HG02870 (cell line): Measurements from ENCODE around the gene VILL.

Source experiments
- ATAC-seq: cut with Tn5 transposase; IDR thresholded peaks from one replicate; pipeline ENCODE4 v1.9.1; 2021; ENCODE audit warnings: mild to moderate bottlenecking, moderate library complexity; ENCODE audit not compliant: unreplicated experiment

The VILL gene

DNA sequence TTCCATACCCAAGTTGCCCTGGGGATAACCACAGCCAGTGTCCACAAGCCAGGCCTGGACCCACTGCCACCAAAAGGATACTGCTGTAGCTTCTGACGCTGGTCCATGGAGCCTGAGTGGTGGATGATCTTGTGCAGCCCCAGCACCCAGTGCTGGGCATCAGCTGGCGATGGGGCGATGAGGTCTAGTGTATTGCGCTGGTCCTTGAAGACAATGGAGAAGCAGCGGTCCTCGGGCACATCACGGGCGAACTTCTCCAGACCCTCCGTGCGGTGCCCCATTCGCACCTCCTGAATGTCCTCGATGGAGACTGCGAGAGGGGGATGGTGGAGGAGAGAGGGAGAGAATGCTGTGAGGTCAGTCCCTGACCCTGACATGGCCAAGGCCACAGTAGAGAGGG, 25.8 kb downstream of the VILL start:
- no peak for ATAC-seq

DNA sequence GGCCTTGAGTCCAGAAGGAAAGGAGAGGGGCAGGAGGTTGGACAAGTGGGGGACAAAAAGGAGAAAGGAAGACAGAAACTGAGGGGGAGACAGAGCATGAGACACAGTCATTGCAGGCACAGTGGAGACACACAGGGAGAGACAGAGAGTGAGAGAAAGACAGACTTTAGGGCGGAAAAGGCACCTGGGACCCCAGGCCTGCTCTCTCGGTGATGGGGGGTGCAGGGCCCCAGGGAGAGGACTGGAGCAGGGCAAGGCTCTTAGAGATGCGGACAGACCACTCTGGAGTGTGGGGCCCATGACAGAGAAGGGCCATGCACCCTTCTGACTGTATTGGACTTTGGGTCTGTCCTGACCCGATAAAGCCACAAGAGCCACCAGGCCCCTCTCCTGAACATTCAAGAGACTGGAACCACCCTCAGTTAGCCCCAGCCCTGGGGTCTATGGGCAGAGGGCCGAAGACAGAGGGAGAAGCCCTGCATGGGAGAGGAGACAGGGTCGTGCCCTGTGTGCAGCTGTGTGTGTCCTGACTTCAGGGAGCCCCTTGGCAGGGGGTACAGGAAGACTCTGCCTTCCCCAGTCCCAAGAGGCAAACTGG, 26.4 kb downstream of the VILL start:
- ATAC-seq = no peak

DNA sequence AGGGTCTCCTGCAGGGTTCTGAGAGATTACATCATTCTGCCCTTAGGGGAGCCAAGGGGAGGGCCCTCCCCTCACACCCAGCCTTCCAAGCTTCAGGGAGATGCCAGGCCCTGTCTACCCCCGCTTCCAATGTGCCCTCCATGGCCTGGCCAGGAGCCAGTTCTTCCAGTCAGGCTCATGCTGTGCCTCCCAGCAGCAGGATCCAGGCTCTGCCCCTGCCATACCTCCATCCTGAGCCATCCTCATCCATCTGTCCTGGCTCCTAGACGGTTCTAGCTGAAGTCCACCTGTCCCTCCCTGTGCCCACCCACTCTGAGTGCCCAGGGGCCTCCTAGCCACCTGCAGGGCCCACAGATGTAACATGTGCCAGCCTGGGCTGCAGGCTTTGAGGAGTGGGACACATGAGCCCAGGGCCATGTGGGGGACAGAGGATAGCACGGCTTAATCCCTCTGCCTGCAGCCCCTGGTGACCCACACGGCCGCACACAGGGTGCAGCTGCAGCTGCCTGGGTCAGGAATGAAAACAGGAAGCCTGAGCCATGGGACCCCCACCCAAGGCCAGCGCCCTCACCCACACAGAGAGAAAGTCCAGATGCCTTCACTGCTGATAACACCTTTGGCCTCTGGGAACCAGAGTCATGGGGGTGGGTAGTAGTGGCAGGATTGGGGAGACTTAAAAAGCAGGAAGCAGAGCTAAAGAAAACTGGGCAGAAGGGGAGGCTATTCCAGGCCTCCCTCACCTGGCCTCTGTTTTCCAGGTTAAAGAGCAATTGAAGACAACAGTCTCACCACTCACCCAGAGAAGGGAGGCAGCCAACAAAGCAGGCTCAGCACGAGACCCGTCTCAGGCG, 27.1 kb downstream of the VILL start:
- ATAC-seq = no peak

DNA sequence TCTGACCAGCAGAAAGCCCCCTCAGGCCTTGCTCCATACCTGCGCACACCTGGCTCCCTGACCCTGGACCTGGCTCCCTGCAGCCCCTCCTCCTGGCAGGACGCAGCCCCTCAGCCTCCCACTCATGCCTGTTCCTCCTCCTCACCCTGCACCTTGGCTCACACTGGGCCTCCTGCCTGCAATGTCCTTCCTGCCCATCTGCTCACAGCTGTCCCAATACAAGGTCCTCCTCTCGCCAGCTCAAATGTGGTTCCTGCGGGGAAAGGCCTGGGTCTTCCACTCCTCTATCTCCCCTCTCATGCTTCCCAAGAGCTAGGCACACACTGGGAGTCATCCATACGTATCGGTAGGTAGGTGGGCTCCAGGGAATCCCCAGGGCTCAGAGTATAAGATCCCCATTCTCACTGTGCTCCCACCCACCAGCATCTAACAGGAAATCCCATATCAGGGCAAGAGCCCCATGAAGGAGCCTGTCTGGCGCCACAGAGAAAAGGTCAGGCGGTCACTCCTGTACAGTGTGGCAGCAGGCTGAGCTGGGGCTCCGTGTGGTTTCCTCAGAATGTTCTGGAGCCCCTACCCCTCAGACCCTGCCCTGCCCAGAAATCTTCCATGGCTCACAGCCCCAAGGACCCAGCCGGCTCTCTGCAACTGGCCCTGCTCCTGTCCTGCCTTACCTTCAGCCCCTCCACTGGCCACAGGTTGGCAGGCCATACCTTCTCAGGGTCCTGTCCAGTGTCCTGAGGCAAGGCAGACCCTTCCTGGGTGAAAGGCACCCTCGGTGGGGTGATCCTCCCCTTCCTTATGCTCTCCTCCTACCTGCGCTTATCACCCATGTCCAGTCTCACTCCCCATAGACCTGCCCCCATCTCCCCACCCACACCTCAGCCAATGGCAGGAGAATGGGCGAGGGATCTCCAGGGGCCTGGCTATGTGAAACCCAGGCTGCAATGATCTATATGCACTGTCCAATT, 28.0 kb downstream of the VILL start:
- no peak for ATAC-seq

DNA sequence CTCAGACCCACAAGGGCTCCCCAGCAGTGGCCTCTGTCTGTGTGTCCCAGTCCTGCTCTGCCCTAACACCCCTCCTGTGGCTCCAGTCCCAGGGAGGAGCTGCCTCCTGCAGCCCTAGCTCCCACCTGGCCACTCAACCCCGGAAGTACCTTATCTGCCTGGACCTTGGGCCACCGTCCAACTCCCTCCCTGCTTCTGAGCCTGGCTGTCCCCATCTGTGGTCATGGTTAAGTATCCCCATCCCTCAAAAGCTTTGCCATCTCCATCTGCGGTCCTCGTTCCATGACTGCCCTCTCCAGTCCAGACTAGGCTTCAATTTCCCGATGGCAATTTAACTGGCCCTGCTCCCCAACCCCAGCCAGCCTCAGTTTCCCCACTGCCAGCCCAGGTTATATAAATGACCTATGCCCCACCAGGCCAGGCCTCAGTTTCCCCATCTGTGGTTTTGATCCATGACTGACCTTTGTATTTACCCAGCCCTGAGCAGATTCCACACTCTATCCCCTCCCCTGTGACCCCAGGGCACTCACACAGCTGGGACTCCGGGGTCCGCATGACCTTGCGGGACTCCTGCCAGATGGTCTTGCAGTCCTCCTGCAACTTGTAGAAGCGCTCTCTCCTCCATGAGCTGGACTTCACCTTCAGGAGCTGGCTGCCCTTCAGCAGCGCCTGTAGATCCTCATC, 29.2 kb downstream of the VILL start:
- ATAC-seq = no peak

DNA sequence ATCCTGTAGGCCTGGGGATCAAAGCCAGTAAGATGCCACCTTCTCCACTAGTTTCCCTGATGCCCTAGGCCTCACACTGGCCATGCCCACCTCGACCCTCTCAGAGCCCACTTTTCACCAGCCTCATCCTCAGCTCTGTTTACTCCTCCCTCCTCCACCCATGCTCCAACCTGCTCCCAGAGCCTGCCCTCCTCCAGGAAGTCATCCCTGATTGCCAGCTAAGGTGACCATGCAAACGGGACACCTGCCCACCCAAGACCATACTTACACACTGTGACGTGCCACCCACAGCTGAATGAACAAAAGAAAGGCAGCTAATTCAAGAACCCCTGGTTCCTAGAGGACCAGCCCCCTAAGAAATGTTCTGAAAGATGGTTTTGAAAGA, 29.7 kb downstream of the VILL start:
- ATAC-seq = no peak

DNA sequence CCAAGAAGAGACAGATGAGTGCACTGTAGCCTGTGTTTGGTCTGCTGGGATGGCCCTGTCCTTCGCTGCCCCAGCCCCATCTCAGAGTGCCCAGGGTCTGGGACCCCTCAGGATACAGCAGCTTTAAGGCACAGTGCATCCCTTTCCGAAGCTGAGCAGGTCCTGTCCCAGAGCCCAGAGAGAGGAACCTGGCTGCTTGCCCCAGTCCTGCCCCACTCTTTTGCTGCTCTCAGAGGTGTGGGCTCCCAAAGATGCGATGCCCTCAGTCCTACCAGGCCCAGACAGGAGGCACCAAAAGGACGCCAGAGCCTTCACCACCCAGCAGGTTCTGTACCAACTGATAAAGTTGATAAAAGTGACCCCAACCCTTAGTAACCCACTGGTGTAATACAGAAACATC, 30.6 kb downstream of the VILL start:
- no peak for ATAC-seq

DNA sequence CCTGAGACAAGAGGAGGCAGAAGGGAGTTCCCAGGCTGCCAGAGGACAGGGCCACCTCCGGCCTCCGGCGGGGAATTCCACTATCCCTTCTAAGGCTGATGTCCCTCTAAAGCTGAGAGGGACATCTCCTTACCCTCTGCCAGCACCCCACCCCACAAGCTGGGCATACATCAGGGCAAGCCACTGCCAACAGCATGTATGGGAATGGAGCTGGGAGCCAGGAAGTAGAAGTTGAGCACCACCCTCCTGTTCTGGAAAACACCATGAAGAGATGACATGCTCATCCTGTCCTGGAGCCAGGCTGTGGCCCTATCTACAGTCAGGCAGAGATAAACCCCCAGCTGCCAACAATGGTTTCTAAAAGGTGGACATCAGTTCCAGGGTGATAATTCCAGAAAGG, 31.7 kb downstream of the VILL start:
- no peak for ATAC-seq

DNA sequence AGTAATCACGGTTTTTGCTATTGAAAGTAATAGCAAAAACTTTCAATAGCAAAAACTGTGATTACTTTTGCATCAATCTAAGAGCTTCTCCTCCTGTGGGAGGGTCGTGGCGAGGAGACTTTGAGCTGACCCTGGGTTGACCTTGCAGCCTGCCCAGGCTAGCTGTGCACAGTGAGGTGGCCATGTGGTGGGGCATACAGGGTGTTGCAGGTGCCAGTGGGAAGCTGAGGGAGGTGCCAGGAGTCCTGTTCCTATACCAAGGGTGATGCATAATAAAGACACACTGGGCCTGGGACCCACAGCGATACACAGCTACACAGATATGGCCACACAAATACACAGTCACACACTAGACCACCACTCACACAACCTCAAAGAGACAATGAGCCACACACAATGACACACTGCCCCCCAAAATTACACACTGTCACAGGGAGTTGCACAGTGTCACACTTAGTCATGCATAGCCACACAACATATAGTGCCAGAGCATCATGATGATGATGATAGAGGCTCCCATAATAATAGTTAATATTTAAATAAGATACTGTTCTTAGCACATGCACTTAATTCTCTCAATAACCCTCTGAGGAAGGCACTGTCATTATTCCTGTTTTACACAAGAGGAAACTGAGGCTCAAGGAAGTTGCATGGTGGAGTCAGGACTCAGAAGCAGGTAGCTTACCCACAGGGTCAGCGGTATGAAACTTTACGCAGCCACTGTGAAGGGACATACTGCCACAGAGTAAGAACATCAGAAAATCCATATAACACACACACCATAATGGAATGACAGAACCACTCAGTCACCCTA, 32.5 kb downstream of the VILL start:
- ATAC-seq = no peak

DNA sequence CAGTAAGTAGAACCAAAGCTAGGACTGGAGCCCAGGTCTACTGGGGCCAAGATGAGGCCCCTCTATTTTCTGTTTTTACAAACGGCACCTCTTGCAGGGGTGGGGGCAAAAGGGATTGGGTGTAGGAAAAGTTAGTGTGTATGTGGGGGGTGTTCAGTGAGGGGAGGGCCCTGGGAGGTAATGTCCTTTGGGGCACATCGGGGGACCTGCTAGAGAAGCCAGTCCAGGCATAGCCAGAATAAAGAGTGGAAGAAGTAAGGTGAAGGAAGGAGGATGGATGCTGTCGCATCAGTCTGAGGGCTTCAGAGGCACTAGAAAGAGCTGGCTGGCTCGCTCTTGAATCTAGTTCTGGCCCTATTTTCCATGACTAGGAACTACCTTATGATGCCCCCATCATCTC, 36.3 kb downstream of the VILL start:
- ATAC-seq = no peak

DNA sequence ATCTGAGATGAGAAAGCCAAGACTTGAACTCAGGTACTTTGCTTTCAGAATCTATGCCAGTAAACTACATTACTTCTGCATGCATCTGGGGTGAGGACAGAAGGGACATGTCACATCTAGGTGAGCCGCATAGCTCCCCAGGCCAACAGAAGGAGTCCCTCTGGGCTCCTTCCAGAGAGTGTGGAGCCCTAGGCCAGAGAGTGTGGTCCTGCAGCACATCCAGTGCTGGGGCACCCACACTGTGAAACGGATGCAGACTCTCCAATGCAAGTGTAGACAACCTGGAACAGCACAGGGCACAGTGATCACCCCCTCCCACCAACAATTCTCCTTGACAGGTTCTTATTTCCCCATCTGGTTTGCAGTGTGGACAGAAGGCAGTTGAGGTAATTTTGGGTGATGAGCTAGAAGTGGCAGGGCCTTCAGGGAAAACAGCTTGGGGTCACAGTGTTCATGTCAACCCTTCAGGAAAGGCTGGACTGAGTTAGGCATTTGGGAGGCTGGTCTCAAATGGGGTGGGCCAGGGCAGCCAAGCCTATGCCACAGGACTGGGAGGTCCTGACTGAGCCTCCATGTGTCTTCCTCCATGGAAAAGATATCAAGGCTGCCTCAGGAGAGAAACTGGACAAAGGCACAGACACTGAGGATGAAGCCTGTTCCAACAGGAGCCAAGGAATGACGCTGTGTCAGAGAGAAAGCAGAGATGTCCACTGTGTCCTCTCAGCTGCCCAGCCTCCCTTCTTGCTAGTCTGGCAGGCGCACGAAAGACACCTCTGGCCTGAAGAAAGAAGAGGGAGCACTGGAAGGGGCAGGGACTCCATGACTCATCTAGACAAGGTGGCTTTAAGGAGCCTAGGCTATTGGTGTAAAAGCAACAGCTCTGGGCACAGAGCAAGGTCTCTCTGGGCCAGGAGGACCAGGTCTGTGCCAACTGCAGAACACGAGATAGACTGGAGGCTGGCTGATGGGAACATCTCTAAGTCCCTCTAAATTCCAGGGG, 37.2 kb downstream of the VILL start:
- ATAC-seq = no peak

DNA sequence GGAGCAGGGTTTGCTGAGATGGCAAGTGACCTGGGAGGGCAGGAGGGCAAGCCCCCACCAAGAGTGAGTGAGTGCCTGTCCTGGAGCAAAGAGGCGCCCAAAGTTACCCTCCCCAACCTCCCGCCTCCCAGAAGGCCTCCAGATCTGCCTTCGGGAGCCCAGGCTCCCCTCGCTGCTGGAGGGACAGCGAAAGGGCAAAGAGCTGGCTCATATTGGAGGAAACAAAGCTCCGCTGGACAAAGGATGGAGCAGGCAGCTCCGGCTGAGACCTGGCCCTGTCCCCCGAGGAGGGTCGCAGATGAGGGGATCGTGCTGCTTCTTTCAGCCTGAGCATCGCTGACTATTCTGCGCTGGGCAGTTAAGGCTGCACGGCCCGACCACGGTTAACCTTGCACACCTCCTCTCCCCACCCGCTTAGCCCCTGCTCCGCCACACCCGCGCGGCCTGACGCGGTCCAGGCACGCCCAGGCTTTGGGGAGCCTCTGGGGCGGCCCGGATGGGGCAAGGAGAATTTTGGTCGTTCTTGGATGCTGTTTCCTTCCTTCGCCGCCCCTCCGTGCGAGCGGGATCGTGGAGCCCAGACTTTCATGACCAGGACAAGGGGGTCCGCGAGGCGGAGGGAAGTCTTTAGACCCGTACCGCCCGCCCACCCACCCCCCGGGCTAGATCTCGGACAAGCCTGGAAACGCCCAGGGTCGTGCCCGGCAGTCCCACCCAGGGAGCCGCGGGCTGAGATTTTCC, 38.2 kb downstream of the VILL start:
- ATAC-seq = no peak

DNA sequence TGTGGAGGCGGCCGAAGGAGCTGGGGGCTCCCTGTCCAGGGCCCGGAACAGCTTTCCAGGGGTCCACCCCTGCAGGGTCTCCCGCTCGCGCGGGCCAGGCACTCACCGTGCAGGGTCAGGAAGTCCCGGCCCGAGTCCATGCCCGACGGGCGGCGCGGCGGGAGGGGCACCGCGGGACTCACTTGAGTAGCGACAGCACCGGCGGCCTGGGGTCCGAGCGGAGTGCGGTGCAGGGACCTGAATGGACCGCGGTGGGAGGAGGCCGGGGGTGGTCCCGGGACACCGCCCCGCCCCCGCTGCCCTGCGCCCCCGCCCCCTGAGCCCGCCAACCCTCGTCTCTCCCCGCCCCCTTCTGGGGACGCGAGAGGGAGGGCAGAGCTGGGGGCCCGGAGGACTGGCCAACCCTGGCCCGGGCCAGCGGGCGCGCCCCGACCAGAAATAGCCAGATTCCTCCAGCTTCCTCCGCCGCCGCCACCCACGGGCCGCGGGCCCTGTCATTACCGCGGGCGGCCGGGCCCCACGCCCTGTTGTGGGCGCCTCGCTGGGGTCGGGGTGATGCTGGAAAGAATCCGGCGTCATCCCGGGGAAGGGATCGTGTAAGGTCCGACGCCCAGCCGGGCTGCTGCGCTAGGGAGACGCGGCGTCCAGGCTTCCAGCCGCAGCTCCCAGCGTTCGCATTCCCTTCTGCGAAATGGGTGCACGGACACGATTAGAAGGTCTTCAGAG, 39.0 kb downstream of the VILL start, which contains the start of gene PLCD1:
PLCD1 (minus strand) TSS at position 243 of the 726 bp plus-strand sequence; CDS start at position 140, 103 bp downstream.
- ATAC-seq = no peak

DNA sequence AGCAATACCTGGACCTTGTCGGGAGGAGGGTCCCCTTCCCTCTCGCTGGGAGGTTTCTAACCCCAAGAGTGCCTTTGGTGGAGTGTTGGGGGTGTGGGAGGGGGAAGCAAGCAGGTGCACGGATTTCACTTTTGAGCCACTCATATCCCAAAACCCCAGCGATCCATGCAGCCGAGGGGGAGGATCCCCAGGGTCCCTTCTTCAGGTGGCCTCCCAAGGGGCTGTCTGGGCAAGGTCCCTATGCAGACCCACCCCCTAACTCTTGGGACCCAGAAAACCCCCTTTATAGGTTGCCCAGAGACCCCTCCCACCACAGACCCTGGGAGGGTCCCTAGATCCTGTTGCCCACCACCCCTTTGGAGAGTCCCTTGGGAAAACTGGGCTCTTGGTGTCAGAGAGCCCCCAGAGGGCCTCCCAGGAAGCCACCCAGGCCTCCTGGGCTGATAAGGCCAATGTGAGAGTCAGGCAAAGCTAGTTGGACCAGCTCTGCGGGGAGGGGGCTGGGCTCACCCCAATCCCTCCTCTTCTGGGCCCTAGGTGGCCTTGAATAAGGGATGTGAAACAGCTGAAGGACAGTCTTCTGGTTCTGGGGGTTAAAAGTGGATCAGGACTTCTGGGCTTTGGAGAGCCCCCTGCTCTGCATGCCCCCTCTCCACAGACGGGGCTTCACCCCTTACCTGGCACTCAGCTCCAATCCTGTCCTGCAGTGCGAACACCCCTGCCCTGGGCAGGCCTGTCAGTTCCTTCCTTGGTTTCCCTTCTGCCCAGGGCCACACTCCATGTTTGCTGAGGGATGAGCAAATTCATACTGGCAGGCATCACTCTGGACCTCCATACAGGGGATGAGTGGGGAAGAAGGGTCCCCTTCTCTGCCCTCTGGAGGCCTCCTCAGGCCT, 39.8 kb downstream of the VILL start:
- ATAC-seq = no peak

DNA sequence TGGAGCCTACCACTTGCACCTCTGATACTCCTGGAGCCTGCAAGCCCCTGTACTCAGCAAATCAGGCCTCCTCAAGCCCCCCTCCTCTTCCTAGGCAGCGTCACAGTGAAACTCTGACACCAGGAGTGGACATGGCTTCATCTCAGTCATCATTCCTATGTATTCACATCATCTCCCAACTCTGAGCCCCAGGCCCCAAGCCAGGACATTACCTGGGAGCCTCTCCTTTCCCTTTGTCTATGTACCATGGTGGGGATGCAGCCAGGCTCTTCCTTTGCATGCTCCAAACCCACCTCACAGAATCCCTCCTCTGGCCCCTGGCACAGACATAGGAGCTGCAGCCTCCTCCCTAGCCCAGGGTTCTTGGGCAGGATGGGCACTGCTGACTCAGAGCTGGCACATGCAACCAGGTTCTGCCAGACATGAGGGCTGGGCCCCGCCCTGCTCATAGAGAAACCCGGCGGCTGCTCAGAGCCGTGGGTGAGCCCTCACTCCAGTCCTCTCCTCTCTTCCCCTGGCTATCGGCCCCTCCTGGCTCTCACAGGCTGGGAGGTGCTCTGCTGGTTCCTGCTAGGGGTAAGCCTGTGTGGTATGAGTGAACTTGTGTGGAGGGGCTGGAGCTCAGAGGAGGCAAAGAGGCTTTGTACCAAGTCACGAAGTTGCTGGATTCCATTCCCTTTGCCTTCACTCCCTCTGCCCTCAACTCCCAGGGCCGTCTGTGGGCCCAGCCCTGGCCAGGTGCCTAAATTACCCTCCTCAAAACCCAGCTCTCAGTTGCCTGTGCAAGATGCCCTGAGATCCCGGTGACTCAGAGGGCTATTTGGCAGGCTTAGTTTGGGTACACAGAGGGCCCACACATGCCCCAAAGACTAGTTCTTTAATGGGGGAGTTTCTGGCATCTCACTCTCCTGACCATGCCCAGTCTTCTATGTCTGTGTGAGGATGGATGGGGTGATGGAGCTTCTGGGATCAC, 40.7 kb downstream of the VILL start:
- ATAC-seq = no peak
